Kidney epithelial cell (primary cell): ENCODE measurements around the gene CLDND2. TPM values are rescaled to one million over a fixed set of nuclear protein-coding genes. Genes with fewer than 3 reads are reported as not detected.

Experiments used
- DNase-seq: peaks from one replicate; pipeline ENCODE4 v3.0.0-alpha.2; 2010; ENCODE audit warnings: low read depth
- H3K27me3 ChIP-seq: 2 replicates; pipeline ENCODE4 v1.6.0; 2011; ENCODE audit warnings: low read length; ENCODE audit not compliant: control insufficient read depth, insufficient read depth
- H3K36me3 ChIP-seq: 2 replicates; pipeline ENCODE4 v1.5.1; 2011; ENCODE audit warnings: low read length; ENCODE audit not compliant: control insufficient read depth, insufficient read depth
- H3K4me3 ChIP-seq: 2 replicates; pipeline ENCODE4 v1.5.1; 2011; ENCODE audit warnings: low read depth, mild to moderate bottlenecking, control low read depth, low read length
- total RNA-seq: library from RNA; depleted of rRNA; stranded (reverse); fragments of >200 nt; gene quantifications from 2 replicates; pipeline ENCODE4 v1.2.3, GENCODE V29; 2015
- TF ChIP-seq, protein P1 (sequence below): IDR thresholded peaks from 2 replicates; pipeline ENCODE4 v1.5.1; 2011; ENCODE audit warnings: mild to moderate bottlenecking, moderate library complexity, low read length, control low read depth, inconsistent platforms; ENCODE audit not compliant: insufficient read depth, poor library complexity, severe bottlenecking

The CLDND2 gene
- total RNA-seq, 1 donor from 2014 or later = not detected

DNA sequence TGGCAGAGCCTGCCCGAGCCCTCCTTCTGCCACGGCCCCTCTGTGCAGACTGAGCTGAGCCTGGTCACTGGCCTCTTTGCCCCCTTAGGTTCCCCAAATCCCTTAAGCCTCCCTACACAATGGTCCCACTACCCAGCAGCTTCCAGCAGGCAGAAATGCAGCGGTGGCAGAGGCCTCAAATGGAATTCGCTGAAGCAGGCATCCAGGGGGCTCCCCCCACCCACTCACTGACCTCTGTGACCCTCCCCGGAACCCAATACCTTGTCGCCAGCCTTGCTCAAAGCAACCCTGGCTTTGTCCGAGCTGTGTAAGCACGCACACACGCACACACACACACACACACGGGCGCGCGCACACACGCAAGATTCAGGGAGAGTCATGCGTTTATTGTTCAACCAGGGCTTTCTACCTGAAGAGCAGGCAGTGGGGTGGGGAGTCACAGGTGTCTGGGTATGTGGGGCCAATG is 19.2 kb upstream of the CLDND2 start, which contains the start of gene LIM2:
TSS of gene LIM2 (minus strand) at position 51 of the 466 bp plus-strand sequence. CDS start 531 bp downstream, outside the sequence.
- TF ChIP-seq, protein P1, sequence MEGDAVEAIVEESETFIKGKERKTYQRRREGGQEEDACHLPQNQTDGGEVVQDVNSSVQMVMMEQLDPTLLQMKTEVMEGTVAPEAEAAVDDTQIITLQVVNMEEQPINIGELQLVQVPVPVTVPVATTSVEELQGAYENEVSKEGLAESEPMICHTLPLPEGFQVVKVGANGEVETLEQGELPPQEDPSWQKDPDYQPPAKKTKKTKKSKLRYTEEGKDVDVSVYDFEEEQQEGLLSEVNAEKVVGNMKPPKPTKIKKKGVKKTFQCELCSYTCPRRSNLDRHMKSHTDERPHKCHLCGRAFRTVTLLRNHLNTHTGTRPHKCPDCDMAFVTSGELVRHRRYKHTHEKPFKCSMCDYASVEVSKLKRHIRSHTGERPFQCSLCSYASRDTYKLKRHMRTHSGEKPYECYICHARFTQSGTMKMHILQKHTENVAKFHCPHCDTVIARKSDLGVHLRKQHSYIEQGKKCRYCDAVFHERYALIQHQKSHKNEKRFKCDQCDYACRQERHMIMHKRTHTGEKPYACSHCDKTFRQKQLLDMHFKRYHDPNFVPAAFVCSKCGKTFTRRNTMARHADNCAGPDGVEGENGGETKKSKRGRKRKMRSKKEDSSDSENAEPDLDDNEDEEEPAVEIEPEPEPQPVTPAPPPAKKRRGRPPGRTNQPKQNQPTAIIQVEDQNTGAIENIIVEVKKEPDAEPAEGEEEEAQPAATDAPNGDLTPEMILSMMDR = no peak
- no peak for DNase-seq
- H3K27me3 ChIP-seq = no peaks in the 10 kb centered on the region
- H3K36me3 ChIP-seq = no peaks in the 10 kb centered on the region
- H3K4me3 ChIP-seq = no peak within 1 kb of the TSS

DNA sequence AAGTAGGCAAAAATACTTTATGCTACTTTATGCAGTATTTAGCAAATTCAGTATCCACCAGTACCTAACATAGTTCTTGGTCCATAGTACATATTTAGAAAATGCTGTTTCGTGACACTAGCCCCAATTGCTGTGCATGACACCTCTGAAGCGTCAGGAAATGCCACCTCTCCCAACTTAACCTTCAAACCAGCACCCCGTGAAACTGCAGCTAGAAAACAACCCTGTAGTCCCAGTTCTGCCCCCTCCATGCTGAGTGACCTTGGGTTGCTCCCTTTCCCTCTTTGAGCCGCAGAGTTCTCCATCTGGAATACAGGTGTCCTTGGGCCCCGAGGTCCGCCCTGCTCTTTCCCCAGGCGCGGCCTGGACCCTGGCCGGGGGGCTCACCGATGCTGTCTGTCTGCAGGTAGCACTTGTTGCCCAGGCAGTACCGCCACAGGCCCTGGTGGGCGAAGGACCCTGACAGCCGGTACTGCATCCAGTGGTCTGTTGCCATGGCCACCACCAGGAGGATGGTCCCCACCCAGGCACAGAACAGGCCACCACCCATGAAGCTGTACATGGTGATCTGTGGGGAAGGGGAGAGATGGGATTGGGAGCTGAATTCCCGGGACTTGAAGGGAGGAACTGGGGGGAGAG is 18.2 kb upstream of the CLDND2 start:
- no peak overlapping the region for H3K4me3 ChIP-seq
- H3K36me3 ChIP-seq = no peaks in the 10 kb centered on the region
- no peak for DNase-seq
- H3K27me3 ChIP-seq = no peaks in the 10 kb centered on the region
- TF ChIP-seq, protein P1 = no peak

DNA sequence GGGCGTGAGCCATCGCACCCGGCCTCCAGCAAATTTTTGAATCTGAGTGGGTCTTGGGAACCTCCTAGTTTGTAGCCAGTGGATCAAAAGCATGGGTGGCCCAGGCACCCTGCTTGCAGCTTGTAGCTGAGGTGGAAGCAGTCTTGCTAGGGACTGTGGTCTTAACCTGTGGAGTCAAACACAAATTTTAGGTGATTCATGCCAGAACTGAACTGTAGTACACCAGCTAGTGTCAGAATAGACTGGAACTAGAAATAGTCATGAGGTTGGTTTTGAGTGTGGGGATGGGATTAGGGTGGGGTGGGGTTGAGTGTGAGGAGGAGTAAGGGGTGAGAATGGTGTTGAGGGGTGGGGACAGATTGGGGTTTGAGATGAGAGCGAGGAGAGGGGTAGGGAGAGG is 13.2 kb upstream of the CLDND2 start:
- Histone ChIP-seq H3K4me3 (no peak overlapping the region), H3K36me3 (no peaks in the 10 kb centered on the region), H3K27me3 (no peaks in the 10 kb centered on the region)
- TF ChIP-seq, protein P1 = no peak
- DNase-seq = no peak

DNA sequence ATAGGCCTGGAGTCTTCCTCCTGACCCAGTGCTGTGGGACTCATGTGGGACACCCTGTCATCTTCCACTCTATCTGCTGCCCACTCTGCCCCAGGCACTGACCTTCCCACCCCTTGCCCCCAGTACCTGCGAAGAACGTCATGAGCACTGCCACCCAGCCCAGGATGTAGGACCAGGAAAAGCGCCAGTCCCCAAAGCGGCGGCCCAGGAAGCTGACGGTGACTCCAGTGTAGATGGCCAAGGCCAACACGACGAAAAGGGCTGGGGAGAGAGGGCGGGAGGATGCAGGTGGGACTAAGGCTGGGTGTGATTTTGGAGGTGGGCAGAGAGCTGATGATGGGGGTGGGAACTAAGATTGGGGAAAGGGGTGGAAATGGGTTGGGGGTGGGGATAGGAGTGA is 11.6 kb upstream of the CLDND2 start:
- TF ChIP-seq, protein P1 = no peak
- no peak for DNase-seq
- H3K4me3 ChIP-seq = no peak overlapping the region
- H3K27me3 ChIP-seq = no peaks in the 10 kb centered on the region
- no peaks in the 10 kb centered on the region for H3K36me3 ChIP-seq

DNA sequence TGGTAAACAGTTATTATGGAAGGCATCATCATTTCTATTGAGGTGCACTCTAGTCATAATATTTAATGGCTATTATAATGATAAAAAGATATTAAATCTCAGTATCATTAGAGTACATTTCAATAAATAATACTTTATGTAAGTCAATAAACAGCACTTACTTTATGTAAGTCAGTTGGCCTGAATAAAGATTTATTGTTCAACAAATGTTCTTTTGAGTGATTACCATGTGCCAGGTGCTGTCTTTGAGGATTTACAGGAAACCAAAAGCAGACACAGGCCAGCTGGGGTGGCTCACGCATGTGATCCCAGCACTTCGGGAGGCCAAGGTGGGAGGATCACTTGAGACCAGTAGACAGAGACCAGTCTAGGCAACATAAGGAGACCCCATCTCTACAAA is 8.6 kb upstream of the CLDND2 start:
- H3K27me3 ChIP-seq = no peaks in the 10 kb centered on the region
- no peak for DNase-seq
- no peaks in the 10 kb centered on the region for H3K36me3 ChIP-seq
- H3K4me3 ChIP-seq = no peak overlapping the region
- TF ChIP-seq, protein P1 = no peak
